ENCODE data around the gene HBA2.
"Not testable (repeated sequence)": the region's sequence is repeated elsewhere in the genome, so short reads cannot be mapped to it uniquely, and the experiment has no call there.

Gene HBA2

GRCh38 chr16:159136-159849 is 13.4 kb upstream of the HBA2 start:
- no peak for DNase-seq

- DNase-seq: not testable (repeated sequence)
Measured at GRCh38 chr16:160242-160641, 12.4 kb upstream of the HBA2 start.

- no peak for DNase-seq
Measured at GRCh38 chr16:160691-161190, 11.9 kb upstream of the HBA2 start.

GRCh38 chr16:162271-162991 is 10.2 kb upstream of the HBA2 start:
- DNase-seq: no peak

- not testable (repeated sequence) for DNase-seq
Measured at GRCh38 chr16:163139-163538, 9.5 kb upstream of the HBA2 start.

GRCh38 chr16:163696-164095 is 9.0 kb upstream of the HBA2 start:
- DNase-seq: not testable (repeated sequence)

- DNase-seq: not testable (repeated sequence)
Measured at GRCh38 chr16:164134-164823, 8.4 kb upstream of the HBA2 start.

GRCh38 chr16:164827-165538 is 7.7 kb upstream of the HBA2 start:
- DNase-seq: no peak

- no peak for DNase-seq
Measured at GRCh38 chr16:165539-166374, 6.9 kb upstream of the HBA2 start, which contains the start of gene HBM. HBM (plus strand) TSS chr16:165978; CDS start chr16:165998, 20 bp downstream.

- no peak for DNase-seq
Measured at GRCh38 chr16:166375-167121, 6.1 kb upstream of the HBA2 start.

GRCh38 chr16:167122-167690 is 5.5 kb upstream of the HBA2 start:
- no peak for DNase-seq

GRCh38 chr16:168424-168823 is 4.3 kb upstream of the HBA2 start:
- no peak for DNase-seq

GRCh38 chr16:169014-169413 is 3.7 kb upstream of the HBA2 start:
- DNase-seq: no peak

GRCh38 chr16:170088-170507 is 2.6 kb upstream of the HBA2 start:
- not testable (repeated sequence) for DNase-seq

GRCh38 chr16:170788-171187 is 1.9 kb upstream of the HBA2 start:
- no peak for DNase-seq

GRCh38 chr16:173211-173854 is 657 bp downstream of the HBA2 start:
- DNase-seq: not testable (repeated sequence)

- not testable (repeated sequence) for DNase-seq
Measured at GRCh38 chr16:173928-174769, 1.5 kb downstream of the HBA2 start.

- peak; percentile 15 for DNase-seq
Measured at GRCh38 chr16:175011-175949, 2.6 kb downstream of the HBA2 start.
